NB4 (cell line): ENCODE results near the gene RSU1.

ENCODE experiments used
- MYC ChIP-seq: IDR thresholded peaks from 2 replicates; pipeline ENCODE4 v1.6.1; 2011; ENCODE audit warnings: low read depth, low read length
- TF ChIP-seq, protein P1 (sequence below): IDR thresholded peaks from one replicate; pipeline ENCODE4 v1.5.1; 2012; ENCODE audit warnings: low read depth, low read length

DNA sequence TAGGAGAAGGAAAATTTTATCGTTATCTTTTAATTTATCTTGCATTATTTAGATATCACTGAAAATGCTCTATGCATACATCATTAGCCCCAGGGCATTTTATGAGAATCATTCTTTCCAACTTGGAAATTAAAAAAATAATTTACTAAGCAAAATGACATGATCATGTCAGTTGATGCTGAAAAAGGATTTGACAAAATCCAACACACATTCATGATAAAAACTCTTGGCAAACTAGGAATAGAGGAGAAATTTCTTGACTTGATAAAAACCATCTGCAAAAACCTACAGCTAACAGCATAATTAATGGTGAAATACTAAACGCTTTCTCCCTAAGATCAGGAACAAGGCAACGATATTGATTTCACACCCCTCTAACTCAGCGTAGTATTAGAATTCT lies 40.2 kb upstream of the RSU1 start:
- TF ChIP-seq, protein P1, sequence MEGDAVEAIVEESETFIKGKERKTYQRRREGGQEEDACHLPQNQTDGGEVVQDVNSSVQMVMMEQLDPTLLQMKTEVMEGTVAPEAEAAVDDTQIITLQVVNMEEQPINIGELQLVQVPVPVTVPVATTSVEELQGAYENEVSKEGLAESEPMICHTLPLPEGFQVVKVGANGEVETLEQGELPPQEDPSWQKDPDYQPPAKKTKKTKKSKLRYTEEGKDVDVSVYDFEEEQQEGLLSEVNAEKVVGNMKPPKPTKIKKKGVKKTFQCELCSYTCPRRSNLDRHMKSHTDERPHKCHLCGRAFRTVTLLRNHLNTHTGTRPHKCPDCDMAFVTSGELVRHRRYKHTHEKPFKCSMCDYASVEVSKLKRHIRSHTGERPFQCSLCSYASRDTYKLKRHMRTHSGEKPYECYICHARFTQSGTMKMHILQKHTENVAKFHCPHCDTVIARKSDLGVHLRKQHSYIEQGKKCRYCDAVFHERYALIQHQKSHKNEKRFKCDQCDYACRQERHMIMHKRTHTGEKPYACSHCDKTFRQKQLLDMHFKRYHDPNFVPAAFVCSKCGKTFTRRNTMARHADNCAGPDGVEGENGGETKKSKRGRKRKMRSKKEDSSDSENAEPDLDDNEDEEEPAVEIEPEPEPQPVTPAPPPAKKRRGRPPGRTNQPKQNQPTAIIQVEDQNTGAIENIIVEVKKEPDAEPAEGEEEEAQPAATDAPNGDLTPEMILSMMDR: no peak
- TF ChIP-seq MYC: no peak
